Measurements from ENCODE around the gene ZNF346.

DNA sequence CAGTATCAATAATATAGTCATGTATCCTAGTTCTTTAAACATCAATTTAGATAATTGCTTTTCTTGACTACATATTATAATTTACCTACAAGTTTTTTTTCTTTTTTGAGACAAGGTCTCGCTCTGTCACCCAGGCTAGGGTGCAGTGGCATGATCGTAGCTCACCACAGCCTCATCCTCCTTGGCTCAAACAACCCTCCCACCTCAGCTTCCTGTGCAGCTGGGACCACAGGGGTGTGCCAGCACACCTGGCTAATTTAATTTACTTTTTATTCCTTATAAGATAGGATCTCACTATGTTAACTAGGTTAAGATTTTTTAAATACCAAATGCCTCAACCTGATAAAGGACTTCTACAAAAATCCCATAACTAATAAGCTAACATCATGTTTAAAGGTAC, 37.0 kb upstream of the ZNF346 start:
- TF ChIP-seq, protein P1, sequence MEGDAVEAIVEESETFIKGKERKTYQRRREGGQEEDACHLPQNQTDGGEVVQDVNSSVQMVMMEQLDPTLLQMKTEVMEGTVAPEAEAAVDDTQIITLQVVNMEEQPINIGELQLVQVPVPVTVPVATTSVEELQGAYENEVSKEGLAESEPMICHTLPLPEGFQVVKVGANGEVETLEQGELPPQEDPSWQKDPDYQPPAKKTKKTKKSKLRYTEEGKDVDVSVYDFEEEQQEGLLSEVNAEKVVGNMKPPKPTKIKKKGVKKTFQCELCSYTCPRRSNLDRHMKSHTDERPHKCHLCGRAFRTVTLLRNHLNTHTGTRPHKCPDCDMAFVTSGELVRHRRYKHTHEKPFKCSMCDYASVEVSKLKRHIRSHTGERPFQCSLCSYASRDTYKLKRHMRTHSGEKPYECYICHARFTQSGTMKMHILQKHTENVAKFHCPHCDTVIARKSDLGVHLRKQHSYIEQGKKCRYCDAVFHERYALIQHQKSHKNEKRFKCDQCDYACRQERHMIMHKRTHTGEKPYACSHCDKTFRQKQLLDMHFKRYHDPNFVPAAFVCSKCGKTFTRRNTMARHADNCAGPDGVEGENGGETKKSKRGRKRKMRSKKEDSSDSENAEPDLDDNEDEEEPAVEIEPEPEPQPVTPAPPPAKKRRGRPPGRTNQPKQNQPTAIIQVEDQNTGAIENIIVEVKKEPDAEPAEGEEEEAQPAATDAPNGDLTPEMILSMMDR (IDR thresholded peaks at IDR 0.05; ENCODE audit: low read depth, low read length): no peak
- TF ChIP-seq POLR2A (IDR thresholded peaks at IDR 0.05; ENCODE audit: extremely low read depth, insufficient read length): no peak
- TF ChIP-seq MYC (IDR thresholded peaks at IDR 0.05; ENCODE audit: low read depth, low read length): no peak
